ENCODE data around the gene TRPM3. TPM values are rescaled to one million over a fixed set of nuclear protein-coding genes. Genes with fewer than 3 reads are reported as not detected.

TRPM3 gene
- total and polyA plus RNA-seq, 2 of the 8 experiments (the other 6 are each of a cell fraction or from before 2014, with no cell fraction given) = 2.4 to 10.9 TPM

GRCh38 chr9:71136696-71137095 lies 15.3 kb upstream of the TRPM3 start (continued):
- TF ChIP-seq CHD7 (IDR thresholded peaks at IDR 0.05; ENCODE audit: insufficient replicate concordance, low read length) = no peak
- TF ChIP-seq BACH1 (IDR thresholded peaks at IDR 0.05; ENCODE audit: low read length) = no peak
- no peak for TF ChIP-seq GTF2F1 (IDR thresholded peaks at IDR 0.05; ENCODE audit: borderline replicate concordance, low read depth, low read length)
- TF ChIP-seq CBX5 (IDR thresholded peaks at IDR 0.05; ENCODE audit: low read depth, low read length) = no peak
- no peak for TF ChIP-seq EZH2 (IDR thresholded peaks at IDR 0.05; ENCODE audit: low read depth, low read length, severe bottlenecking)
- TF ChIP-seq TAF7 (optimal IDR thresholded peaks at IDR 0.05; ENCODE audit: borderline replicate concordance, low read depth, low read length) = no peak
- TF ChIP-seq BCL11A (IDR thresholded peaks at IDR 0.05; ENCODE audit: low read depth in 2 of 2, low read length in 2 of 2) = no peak
- no peak for TF ChIP-seq POLR2AphosphoS5 (IDR thresholded peaks at IDR 0.05; ENCODE audit: low read depth, low read length)
- TF ChIP-seq SP4 (IDR thresholded peaks at IDR 0.05; ENCODE audit: low read length) = no peak
- no peak for TF ChIP-seq TEAD4 (IDR thresholded peaks at IDR 0.05; ENCODE audit: low read depth, low read length)
- TF ChIP-seq ATF3 (IDR thresholded peaks at IDR 0.05; ENCODE audit: insufficient read depth, low read depth, low read length) = no peak
- no peak for TF ChIP-seq HDAC6 (IDR thresholded peaks at IDR 0.05; ENCODE audit: low read depth, low read length)

All from H1 (cell line).